ENCODE results near the gene RNF222. TPM values are rescaled to one million over a fixed set of nuclear protein-coding genes. Genes with fewer than 3 reads are reported as not detected.
A peak's percentile ranks its signal among the peaks of the same experiment; 100 is the strongest.
"Not testable (repeated sequence)": the region's sequence is repeated elsewhere in the genome, so short reads cannot be mapped to it uniquely, and the experiment has no call there.

The RNF222 gene
- total and polyA plus RNA-seq, 9 donors: 0.06 to 0.16 (median 0.08) TPM; not detected in 4

- 85% methylated on average over 8 of the region's 9 CpGs for WGBS (ENCODE audit: insufficient coverage)
- DNase-seq; H3K4me3 ChIP-seq (ENCODE audit: low read length); H3K36me3 ChIP-seq (ENCODE audit: control insufficient read depth, insufficient read depth, low read length); H3K27ac ChIP-seq (ENCODE audit: low read length); H3K4me1 ChIP-seq (ENCODE audit: control insufficient read depth, insufficient read depth, low read length); H3K9me3 ChIP-seq (replicated peaks; ENCODE audit: control insufficient read depth, low read depth, low read length): not testable (repeated sequence)
- peaks cover 25% of the 10 kb centered on the region for H3K27me3 ChIP-seq (ENCODE audit: control insufficient read depth, insufficient read depth, low read length)
Measured at GRCh38 chr17:8394497-8394896, 3.1 kb downstream of the RNF222 start.

DNA sequence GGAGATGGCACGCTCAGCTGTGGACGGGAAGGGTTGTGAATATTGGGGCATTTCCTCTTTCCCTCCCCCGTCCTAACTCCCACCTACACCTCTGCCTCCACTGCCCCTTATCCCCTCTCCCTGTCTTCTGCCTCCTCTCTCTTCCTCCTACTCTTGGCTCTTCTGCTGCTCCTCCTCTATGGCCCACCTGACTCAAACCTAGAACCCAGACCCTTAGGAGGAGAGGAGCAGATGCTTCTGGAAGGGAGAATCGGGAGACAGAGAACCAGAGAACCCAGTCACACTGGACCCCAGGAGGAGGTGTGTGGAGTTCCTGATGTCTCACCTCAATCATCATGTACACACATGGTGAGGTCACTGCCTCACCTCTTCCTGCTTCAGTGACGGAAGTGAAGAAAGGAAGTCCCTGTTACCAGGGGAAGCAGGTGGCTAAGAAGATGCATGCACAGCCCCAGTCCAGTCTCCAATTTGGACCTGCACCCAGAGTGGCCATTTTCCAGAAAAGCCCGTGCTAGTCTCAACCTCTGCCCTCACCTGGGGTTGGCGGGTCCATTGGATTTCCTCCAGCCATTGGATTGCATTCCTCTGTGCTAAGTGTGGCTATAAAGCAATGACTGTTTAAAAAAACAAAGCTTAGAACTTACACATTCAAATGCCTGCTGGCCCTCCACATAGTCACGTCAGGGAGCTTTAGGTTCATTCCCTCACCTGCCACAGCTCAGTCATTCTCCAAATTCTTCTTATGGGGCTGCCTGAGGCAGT lies 4.0 kb downstream of the RNF222 start:
- Histone ChIP-seq H3K27ac (ENCODE audit: low read length) (no peak overlapping the region), H3K36me3 (ENCODE audit: control insufficient read depth, insufficient read depth, low read length) (no peaks in the 10 kb centered on the region), H3K4me3 (ENCODE audit: low read length) (no peak overlapping the region), H3K9me3 (replicated peaks; ENCODE audit: control insufficient read depth, low read depth, low read length) (no peaks in the 10 kb centered on the region), H3K27me3 (ENCODE audit: control insufficient read depth, insufficient read depth, low read length) (peaks cover 22% of the 10 kb centered on the region), H3K4me1 (ENCODE audit: control insufficient read depth, insufficient read depth, low read length) (peaks cover 7% of the 10 kb centered on the region)
- DNase-seq: no peak
- WGBS (ENCODE audit: insufficient coverage): 40% methylated on average over 1 of the region's 8 CpGs

DNA sequence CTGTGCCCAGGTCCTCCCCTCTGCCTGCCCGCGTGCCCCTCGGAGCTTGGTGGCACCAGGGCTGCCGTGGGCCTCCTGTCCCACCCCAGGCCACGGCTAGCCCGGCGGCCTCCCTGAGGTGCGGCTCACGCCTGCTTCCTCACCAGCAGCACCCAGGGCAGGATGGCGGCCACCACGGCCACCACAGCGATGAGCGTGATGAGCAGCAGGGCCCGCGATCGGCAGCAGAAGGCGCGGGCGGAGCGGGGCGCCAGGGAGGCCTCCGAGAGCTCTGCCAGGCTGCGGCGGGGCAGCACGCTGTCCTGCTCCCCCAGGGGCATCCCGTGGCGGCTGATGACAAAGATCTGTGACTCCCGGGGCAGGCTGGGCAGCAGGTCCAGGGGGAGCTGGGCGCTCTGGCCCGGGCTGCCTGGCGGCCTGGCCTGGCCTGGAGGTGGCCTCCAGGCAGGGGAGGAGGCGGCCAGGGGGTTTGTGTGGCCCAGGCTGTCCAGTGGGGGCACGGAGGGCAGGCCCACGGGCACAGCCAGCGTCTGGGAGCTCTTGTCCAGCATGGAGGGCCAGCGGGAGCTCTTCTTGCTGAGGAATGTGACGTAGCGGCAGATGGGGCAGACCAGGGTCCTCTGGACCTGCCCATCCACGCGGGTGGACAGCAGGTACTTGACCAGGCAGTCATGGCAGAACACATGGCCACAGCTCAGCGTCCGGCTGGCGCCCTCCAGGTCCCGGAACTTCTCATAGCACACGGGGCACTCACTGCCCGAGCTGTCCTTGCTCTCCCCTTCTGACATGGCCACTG lies 4.8 kb downstream of the RNF222 start:
- H3K27ac ChIP-seq (ENCODE audit: low read length): no peak overlapping the region
- no peaks in the 10 kb centered on the region for H3K36me3 ChIP-seq (ENCODE audit: control insufficient read depth, insufficient read depth, low read length)
- H3K4me3 ChIP-seq (ENCODE audit: low read length): no peak overlapping the region
- no peak for DNase-seq
- H3K27me3 ChIP-seq (ENCODE audit: control insufficient read depth, insufficient read depth, low read length): peaks cover 21% of the 10 kb centered on the region
- H3K9me3 ChIP-seq (replicated peaks; ENCODE audit: control insufficient read depth, low read depth, low read length): no peaks in the 10 kb centered on the region
- peaks cover 7% of the 10 kb centered on the region for H3K4me1 ChIP-seq (ENCODE audit: control insufficient read depth, insufficient read depth, low read length)
- WGBS (ENCODE audit: insufficient coverage): 88% methylated on average over 43 of the region's 46 CpGs

- Histone ChIP-seq H3K4me1 (ENCODE audit: control insufficient read depth, insufficient read depth, low read length) (peaks cover 7% of the 10 kb centered on the region), H3K9me3 (replicated peaks; ENCODE audit: control insufficient read depth, low read depth, low read length) (no peaks in the 10 kb centered on the region), H3K27ac (ENCODE audit: low read length) (no peak overlapping the region), H3K27me3 (ENCODE audit: control insufficient read depth, insufficient read depth, low read length) (peaks cover 18% of the 10 kb centered on the region), H3K36me3 (ENCODE audit: control insufficient read depth, insufficient read depth, low read length) (no peaks in the 10 kb centered on the region), H3K4me3 (ENCODE audit: low read length) (no peak overlapping the region)
- 52% methylated on average over 18 of the region's 18 CpGs for WGBS (ENCODE audit: insufficient coverage)
- DNase-seq: no peak
Measured at GRCh38 chr17:8392274-8392673, 5.4 kb downstream of the RNF222 start.

- Histone ChIP-seq H3K4me3 (ENCODE audit: low read length) (no peak overlapping the region), H3K27me3 (ENCODE audit: control insufficient read depth, insufficient read depth, low read length) (peaks cover 15% of the 10 kb centered on the region), H3K36me3 (ENCODE audit: control insufficient read depth, insufficient read depth, low read length) (no peaks in the 10 kb centered on the region), H3K4me1 (ENCODE audit: control insufficient read depth, insufficient read depth, low read length) (peaks cover 7% of the 10 kb centered on the region), H3K9me3 (replicated peaks; ENCODE audit: control insufficient read depth, low read depth, low read length) (no peaks in the 10 kb centered on the region), H3K27ac (ENCODE audit: low read length) (no peak overlapping the region)
- 12% methylated on average over 4 of the region's 9 CpGs for WGBS (ENCODE audit: insufficient coverage)
- DNase-seq: no peak
Measured at GRCh38 chr17:8391711-8392110, 5.9 kb downstream of the RNF222 start.

GRCh38 chr17:8387914-8388651 lies 9.5 kb downstream of the RNF222 start:
- Histone ChIP-seq H3K36me3 (ENCODE audit: control insufficient read depth, insufficient read depth, low read length) (no peaks in the 10 kb centered on the region), H3K4me3 (ENCODE audit: low read length) (no peak overlapping the region), H3K9me3 (replicated peaks; ENCODE audit: control insufficient read depth, low read depth, low read length) (no peaks in the 10 kb centered on the region), H3K4me1 (ENCODE audit: control insufficient read depth, insufficient read depth, low read length) (peaks cover 14% of the 10 kb centered on the region), H3K27ac (ENCODE audit: low read length) (no peak overlapping the region), H3K27me3 (ENCODE audit: control insufficient read depth, insufficient read depth, low read length) (no peaks in the 10 kb centered on the region)
- WGBS (ENCODE audit: insufficient coverage): 100% methylated on average over 3 of the region's 7 CpGs
- DNase-seq: no peak

DNA sequence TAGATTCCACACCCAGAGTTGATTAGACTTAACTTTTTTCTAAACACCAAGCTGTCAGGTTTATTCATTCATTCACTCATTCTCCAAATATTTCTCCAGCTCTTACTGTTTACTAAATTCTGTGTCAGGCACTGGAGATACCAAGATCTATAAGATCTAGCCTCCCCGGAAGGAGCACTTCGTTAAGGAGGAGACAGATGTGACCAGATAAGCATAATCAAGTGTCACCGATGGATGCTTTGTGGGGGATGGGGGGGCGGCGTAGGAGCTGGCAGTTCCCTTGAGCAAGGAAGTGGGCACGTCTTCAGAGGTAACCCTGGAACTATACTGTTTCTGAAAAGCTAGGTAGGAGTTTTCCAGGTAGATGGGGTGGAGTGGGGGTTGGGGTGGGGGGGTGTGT lies 10.8 kb downstream of the RNF222 start:
- Histone ChIP-seq H3K4me1 (ENCODE audit: control insufficient read depth, insufficient read depth, low read length) (peaks cover 13% of the 10 kb centered on the region), H3K4me3 (ENCODE audit: low read length) (no peak overlapping the region), H3K36me3 (ENCODE audit: control insufficient read depth, insufficient read depth, low read length) (peaks cover 2% of the 10 kb centered on the region), H3K27me3 (ENCODE audit: control insufficient read depth, insufficient read depth, low read length) (no peaks in the 10 kb centered on the region), H3K9me3 (replicated peaks; ENCODE audit: control insufficient read depth, low read depth, low read length) (no peaks in the 10 kb centered on the region), H3K27ac (ENCODE audit: low read length) (no peak overlapping the region)
- no peak for DNase-seq
- WGBS (ENCODE audit: insufficient coverage): 75% methylated on average over 6 of the region's 6 CpGs

DNA sequence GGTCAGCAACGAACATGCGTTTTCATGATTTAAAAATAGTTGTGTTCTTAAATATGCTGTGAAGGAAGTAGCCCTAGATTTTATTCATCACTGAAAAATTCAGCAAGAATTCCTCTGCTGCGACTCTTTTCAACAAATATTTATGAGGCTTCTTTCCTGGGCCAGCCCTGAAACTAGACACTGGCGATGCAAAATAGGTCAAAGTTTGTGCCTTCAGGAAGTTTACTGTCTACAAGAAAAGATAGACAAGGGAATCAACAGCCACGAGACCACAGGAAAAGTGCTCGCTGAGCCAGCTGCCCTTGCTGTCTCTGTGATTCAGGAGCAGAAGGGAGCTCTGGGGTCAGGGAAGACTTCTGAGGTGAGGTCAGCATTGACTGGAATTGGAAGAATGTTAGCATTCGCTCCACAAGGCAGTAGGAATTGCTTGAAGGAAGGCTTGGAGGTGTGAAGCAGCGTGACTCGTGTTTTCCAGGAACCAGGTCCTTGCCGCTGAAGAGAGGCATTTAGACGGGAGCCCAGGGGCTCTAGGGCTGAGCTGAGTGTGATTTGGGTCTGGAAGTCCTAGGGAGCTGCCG lies 12.7 kb downstream of the RNF222 start:
- Histone ChIP-seq H3K9me3 (replicated peaks; ENCODE audit: control insufficient read depth, low read depth, low read length) (no peaks in the 10 kb centered on the region), H3K36me3 (ENCODE audit: control insufficient read depth, insufficient read depth, low read length) (peaks cover 21% of the 10 kb centered on the region), H3K27me3 (ENCODE audit: control insufficient read depth, insufficient read depth, low read length) (no peaks in the 10 kb centered on the region), H3K27ac (ENCODE audit: low read length) (no peak overlapping the region), H3K4me3 (ENCODE audit: low read length) (no peak overlapping the region), H3K4me1 (ENCODE audit: control insufficient read depth, insufficient read depth, low read length) (peaks cover 23% of the 10 kb centered on the region)
- DNase-seq: no peak
- 74% methylated on average over 9 of the region's 12 CpGs for WGBS (ENCODE audit: insufficient coverage)

DNA sequence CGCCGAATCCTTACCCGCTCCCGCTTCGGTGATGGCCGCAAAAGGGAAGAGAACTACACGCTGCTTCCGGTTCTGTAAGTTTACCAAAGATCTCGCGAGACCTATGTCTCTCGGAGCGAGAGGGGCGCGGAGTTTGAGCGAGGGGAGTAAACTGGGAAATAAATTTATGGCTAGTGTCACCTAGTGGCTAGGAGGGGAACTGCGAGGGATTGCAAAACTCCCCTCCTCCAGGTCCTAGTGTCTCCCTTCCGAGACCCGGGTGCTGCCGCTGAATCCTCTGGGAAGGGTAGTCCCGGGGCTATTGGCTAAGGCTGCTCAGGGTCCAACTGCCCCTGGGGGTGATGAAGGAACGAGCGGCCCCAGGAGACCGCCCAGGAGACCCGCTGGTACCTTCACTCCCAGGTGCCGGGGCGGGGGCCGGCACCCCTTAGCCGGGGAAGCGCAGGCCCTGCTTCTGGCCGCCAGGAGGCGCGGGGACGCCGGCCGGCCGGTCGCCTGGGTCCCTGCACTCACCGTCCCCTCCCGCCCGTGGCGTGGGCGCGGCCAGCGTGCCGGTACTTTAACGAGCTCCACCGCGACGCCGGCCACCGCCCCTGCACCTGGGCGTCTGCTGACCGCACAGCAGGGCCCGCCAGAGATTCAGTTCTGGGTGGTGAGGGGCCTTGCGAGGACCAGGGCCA lies 14.3 kb downstream of the RNF222 start, which contains the start of gene RPL26:
TSS of gene RPL26 (minus strand) at position 51 of the 680 bp plus-strand sequence. CDS start 883 bp downstream, outside the sequence.
- peaks cover 34% of the 10 kb centered on the region for H3K36me3 ChIP-seq (ENCODE audit: control insufficient read depth, insufficient read depth, low read length)
- H3K9me3 ChIP-seq (replicated peaks; ENCODE audit: control insufficient read depth, low read depth, low read length): no peaks in the 10 kb centered on the region
- no peaks in the 10 kb centered on the region for H3K27me3 ChIP-seq (ENCODE audit: control insufficient read depth, insufficient read depth, low read length)
- H3K4me1 ChIP-seq (ENCODE audit: control insufficient read depth, insufficient read depth, low read length): peaks cover 23% of the 10 kb centered on the region
- WGBS (ENCODE audit: insufficient coverage): under 1% methylated on average over 53 of the region's 55 CpGs
- peak; percentile 99 for DNase-seq
- H3K27ac ChIP-seq (ENCODE audit: low read length): peak within 1 kb of the TSS; percentile 86
- peak within 1 kb of the TSS; percentile 94 for H3K4me3 ChIP-seq (ENCODE audit: low read length)
